Activated naive CD4-positive, alpha-beta T cell (primary cell): ENCODE data around the gene DIP2B.
"Not testable (repeated sequence)": the region's sequence is repeated elsewhere in the genome, so short reads cannot be mapped to it uniquely, and the experiment has no call there.

ENCODE experiments used
- DNase-seq, 4 experiments: peaks; one replicate each; lab custom pipeline; 2025; lab: John Stamatoyannopoulos, UW

DIP2B gene

DNA sequence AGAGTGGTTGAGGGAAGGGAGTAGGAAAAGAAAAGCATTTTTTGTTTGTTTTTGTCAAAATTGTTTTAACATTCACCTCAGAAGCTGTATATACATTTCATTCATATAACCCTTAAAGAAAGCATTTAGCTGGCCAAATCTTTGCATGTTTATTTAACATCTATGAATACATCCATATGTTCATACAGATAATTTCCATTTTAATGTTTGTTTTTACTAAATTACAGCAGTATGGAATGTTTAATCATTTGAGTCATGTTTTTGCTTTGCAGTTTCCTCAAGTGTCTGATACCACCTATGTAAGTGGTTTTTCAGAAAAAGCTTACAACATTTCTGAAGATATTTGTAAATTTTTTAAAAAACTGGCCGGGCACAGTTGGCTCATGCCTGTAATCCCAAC is 174.8 kb downstream of the DIP2B start:
- DNase-seq: no peak

DNA sequence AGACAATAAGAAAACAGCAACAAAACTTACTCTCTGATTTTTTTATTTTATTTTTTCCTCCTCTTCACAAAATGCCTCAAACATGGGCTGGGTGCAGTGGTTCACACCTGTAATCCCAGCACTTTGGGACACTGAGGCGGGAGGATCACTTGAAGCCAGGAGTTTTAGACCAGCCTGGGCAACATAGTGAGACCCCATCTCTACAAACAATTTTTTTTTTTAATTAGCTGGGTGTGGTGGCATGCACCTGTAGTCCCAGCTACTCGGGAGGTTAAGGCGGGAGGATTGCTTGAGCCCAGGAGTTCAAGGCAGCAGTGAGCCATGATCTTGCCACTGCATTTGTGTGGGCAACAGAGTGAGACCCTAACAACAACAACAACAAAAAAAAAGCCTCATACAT is 176.3 kb downstream of the DIP2B start:
- not testable (repeated sequence) for DNase-seq

DNA sequence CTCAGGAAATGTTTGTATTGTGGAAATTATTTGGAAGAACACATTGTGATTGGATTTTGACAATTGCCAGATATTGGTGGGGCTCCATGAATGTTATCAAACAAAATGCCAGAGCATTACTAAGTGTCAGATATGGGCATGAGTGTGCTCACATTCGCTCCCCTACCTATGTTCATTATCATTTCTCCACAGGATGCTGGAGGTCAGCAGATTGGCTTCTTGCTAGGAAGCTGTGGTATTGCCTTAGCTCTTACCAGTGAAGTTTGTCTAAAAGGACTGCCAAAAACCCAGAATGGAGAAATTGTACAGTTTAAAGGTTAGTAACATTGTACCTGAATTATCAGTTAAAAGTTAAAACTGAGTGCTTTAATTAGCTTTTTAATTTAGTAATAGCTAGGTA is 180.9 kb downstream of the DIP2B start:
- no peak for DNase-seq

DNA sequence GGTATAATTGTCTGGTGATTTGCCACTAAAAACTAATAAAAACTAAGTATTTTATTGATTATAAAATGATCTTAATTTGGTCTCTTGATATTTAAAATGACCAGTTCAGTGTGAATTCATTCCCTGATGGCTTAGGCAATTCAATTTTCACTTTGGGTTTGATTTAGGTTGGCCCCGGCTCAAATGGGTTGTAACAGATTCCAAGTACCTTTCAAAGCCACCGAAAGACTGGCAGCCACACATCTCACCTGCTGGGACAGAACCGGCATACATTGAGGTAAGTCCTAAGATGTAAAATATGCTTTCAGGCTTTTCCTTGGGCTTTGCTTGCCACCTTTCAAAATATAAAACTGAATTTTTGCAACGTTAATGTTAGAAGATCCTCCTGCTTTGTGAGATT is 181.6 kb downstream of the DIP2B start:
- DNase-seq: no peak

DNA sequence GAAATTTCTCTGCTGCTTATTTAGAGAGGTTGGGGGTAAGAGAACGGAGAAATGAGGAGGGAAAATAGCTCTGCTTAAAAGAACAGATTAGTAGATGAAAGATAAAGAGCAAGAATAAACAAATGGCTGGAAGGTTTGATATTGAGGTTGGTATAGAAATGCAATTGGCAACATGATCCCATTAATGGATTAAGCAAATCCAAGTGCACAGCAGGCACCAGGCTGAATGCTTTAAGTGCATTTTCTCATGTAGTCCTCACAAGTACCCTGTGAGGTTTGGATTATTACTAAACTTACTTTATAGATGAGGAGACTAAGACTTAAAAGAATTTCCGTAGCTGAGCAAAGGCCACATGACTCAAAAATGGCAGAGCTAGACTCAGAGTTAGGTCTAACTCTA is 182.2 kb downstream of the DIP2B start:
- DNase-seq: no peak

DNA sequence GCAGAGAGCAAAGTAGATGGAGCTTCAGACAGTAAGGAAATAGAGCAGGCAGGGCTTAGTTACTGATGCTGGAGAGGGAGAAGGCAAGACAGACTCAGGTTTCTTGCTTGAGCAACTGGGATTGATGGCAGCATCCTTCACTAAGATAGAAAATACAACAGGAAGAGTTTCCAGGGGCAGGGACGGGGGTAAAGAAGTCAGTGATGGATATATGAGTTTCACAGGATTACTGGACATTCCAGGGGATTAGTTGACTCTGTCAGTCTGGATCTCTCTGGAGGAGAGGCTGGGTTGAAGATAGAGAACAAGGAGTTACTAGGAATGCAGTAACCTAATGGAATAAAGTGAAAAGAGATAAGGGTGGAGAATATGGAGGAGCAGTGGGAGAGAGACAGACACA is 184.7 kb downstream of the DIP2B start:
- DNase-seq: no peak

DNA sequence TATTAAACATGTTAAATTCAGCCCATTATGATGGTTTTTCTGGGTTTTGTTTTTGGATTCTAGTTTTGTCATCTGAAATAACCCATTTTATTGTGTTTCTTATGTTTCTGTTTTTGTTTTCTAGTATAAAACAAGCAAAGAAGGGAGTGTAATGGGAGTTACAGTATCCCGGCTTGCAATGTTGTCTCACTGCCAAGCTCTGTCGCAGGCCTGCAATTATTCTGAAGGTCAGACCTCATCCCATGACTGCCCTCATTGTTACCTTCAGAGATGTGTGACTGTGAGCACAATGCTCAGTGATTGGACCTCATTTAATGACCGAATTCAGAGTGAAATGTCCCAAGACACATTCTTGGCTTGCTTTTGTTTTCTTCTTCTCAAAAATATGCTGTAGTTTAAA is 186.1 kb downstream of the DIP2B start:
- no peak for DNase-seq

DNA sequence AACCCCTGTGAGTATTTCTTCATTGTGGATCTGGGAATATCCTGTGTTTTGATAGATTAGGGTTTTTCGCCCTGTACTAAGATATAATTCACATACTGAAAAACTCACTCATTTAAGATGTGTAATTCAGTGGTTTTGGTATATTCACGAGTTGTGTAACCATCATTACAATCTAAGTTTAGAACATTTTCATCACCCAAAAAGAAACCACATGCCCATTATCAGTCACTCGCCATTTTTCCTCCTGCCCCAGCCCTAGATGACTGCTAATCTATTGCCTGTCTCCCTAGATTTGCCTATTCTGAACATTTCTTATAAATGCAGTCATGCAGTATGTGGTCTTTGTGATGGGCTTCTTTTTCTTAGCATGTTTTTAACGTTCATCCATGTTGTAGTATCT is 191.2 kb downstream of the DIP2B start:
- no peak for DNase-seq

DNA sequence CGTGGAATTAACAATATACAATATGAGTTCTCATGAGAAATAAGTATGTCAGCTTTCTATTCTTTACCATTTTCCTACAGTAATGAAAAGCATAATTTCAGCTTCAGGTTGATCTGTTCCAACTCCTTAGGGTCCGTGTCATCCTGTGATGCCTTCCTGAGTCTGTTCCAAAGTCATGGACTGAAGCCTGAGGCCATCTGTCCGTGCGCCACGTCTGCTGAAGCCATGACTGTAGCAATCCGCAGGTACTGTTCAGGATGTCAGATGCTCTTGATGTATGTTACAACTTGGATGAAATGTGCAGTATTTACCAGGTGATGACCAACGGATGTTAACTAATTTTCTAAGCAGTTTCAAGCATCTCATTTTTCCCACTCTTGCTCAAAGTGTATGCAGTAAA is 192.1 kb downstream of the DIP2B start:
- no peak for DNase-seq

DNA sequence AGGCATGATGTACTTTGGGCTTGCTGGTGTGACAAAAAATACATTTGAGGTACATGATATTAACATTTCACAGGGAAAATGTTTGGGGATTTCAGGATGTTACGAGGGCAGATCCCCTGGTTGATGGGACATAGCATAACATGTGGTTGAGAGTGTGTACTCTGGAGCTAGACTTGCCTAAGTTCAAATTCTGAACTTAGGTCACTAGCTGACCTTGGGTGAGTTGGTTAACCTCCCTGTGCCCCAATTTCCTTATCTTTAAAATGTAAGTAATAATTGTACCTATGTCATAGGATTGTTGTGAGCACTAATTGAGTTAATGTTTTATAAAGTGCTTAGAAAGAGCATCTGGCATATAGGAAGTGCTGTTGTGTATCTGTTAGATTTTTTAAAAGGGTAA is 194.4 kb downstream of the DIP2B start:
- no peak for DNase-seq

DNA sequence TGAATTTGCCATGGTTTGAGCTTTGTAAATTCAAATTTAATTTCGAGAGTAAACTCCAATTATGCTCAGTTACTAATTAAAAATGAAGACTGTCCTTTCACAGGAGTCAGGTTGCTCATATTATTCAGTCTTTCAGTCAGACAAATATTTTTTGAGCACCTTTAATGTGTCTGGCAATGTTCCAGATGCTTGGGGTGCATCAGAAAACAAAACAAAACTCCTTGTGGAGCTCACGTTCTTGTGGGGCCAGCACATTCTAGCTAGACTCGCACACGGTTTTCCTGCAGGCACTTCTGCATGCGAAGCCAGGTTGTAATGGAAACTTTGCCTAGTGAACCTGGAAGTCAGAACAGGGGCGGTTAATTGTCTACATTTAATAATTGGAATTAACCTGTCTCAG is 195.2 kb downstream of the DIP2B start:
- DNase-seq: no peak

DNA sequence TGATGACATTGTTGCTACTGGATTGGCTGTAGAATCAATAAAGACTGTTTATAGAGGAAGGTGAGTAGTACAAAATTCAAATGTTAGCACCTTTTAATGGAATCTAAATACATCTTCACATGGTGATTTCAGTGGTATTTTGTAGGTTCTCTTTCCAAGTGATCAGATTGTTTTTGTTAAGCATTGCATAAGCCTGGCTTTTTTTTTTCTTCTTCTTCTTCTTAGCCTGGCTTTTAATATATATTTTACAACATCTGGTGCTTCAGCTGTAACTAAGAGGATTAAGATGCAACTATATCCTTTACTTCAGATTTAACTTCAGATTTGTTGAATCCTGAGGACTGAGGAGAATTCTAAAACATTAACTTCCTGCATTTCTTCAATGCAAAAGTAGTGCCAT is 201.8 kb downstream of the DIP2B start:
- no peak for DNase-seq

DNA sequence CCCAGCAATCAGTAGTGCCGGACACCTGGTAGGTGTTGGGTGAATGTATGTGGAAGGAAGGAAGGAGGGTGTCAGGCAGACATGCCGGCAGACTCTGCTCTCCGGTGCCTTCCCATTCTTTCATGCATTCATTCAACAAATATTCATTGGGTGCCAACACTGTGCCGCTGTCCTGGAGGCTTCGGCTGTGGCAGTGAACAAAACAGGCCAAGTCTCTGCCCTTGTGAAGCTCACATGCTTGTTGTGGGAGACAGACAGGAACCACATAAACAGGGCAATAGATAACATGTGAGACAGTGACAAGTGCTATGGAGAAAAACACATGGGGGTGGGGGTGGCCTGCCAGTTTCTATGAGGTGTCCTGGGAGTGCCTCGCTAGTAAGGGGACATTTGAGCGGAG is 202.6 kb downstream of the DIP2B start:
- DNase-seq: no peak

DNA sequence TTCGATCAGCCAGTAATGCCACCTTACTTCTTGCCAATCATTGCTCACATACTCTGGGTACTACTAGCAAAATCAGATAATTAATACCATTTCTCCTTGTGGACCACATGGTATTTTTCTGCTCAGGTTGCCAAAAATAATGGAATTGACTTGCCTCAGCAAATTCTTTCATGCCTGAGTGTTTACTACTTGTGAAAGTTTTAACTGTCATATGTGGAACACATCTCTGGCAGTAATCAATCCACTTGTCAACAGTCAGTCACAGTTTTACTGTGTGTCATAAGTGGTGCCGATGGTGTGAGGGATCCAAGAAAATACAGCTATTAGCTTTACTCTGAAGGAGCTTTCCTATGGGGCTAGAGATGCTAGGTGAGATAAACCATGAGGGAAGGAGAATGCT is 203.8 kb downstream of the DIP2B start:
- DNase-seq: no peak

DNA sequence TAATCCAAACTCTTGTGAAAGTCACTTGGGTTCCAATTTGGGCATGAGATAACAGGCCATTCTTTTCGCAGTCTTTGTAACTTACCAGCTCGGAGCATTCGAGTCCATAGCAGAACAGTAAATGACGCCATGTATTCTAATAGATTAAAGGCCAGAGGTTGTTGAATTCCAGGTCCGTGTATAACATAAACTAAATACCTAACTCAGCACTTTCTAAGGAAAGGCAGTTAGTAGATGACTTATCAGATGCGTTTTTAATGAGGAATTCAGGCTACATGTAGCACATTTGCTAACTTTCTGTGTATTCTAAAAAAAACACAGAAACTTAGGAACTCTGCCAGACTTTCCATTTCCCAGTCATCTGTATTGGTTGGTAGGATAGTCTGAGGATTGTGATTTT is 206.3 kb downstream of the DIP2B start:
- DNase-seq: no peak

DNA sequence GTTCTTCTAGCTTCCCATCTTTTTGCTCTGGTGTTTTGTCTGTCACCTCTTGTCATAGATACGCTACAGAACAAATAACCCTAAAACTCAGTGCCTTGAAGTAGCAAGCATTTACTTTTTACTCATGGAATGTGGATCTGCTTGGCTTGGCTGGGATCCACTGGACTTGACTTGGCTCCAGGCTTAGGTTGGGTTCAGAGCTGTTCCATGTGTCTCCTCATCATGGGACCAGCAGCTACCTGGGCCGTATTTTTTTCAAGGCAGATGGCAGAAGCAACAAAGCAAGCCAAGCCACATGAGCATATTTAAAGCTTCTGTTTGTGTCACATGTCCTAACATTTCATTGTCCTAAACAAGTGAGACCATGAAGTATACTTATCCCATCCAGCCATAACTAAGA is 210.4 kb downstream of the DIP2B start:
- no peak for DNase-seq

DNA sequence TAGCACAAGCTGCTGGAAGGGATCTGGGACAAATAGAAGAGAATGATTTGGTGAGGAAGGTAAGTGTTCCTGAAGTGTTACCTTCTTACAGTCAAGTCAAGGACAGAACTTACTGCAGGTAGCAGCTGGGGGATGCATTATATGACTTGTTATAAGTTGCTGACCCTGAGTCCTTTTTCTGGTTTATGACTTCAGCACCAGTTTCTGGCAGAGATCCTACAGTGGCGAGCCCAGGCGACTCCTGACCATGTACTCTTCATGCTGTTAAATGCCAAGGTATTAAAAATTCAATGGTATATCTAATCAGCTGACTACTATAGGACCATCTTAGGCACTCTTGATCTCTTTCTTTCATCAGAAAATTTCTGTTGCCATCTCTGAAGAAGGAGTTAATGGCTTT is 214.0 kb downstream of the DIP2B start:
- DNase-seq: no peak

DNA sequence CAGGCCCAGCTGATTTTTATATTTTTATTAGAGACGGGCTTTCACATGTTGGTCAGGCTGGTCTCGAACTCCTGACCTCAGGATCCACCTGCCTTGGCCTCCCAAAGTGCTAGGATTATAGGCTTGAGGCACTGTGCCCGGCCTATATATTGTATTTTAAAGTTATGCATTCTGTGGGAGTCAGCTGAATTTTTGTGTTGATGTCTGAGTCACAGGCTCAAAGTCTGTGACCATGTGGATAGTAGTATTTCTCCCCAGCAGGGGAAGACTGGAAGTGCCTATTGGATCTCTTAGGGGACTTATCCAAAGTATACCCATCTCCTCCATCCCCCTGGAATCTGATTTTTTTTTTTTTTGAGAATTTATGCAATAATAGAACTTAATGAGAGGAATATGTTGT is 215.3 kb downstream of the DIP2B start:
- no peak for DNase-seq

DNA sequence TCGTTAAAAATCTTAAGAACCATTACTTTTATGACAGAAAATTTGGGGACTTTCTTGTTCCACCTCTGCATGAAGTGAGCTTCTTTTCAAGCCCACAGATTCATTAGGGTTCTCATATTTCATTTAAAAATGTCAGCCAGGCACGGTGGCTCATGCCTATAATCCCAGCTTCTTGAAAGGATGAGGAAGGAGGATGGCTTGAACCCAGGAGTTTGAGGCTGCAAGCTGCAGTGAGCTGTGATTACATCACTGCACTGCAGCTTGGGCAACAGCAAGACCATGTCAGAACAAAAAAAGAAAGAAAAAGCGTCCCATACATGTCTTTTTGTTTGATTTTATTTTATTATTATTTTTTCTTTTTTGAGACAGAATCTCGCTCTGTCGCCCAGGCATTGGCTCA is 215.7 kb downstream of the DIP2B start:
- DNase-seq: no peak

DNA sequence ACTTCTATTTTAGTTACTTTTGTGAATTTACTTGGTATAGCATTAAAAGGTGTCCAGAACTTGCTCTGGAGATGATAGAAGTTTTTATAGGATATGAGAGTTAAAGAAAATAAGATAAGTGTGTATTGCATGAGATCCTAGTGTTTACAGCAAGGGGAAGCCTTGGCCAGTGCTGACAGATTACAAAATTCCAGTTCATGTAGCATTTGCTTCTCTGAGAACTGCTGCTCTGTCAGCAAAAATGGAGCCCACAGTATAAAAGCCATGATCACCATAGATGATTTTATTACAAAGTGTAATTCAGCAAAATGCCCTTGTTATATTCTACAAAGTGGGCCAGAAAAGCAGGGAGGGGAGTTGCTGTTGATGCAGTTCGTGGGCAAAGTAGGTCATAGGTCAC is 219.1 kb downstream of the DIP2B start:
- no peak for DNase-seq

DNA sequence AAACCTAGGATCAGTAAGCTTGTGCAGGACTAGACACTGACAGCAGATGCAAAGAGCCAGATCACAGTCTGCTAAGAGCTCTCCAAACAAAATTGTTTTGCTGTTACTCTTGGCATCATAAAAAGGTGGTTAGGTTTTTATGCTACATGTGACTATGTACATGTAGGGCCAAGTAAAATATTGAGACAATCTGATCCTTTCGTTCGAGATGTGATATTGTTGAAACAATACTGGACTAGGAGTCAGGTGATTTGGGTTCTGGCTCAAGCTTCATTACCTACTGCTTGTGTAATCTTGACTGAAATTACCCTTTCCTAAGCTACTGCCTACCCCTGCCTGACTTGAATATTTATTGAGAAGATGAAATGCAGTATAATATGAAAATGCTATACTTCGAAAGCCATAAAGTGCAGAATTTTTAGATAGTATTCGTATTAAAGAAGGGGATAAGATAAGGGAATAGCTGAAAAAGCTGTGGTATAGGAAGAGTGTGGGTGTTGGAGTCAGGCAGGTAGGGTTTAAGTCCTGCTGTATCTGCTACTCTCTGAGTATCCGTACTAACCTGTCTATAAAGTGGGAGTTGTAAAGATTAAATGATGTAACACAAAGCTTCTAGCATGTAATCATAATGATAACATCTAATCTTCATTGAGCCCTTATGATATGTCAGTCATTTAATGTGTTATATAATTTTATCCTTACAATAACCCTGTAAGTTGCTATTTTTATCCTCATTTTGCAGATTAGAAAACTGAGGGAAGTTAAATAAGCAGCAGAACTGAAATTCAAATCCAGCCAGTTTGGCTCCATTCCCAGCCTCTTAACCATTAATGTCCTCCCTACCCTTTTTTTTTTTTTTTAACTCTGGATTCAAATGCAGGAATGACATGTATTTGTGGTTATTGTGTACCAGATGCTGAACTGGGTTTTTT is 220.5 kb downstream of the DIP2B start:
- no peak for DNase-seq

DNA sequence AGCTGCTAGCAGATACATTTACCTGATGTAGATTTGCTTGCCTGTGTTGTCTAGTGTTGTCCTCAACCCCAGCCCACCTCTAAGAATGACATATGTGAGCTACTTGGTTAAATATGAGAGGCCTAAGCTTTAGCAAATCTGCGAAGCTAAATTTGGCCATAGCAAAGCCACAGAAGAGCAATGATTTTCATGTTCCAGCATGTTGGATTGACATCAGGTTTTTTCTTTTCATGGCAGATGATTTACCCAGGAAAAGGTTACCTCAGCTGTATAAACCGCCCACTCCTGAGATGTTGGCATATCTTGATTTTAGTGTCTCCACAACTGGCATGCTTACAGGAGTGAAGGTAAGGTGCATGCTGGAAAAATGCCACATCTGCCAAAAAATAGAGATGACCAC is 222.7 kb downstream of the DIP2B start:
- DNase-seq: no peak

DNA sequence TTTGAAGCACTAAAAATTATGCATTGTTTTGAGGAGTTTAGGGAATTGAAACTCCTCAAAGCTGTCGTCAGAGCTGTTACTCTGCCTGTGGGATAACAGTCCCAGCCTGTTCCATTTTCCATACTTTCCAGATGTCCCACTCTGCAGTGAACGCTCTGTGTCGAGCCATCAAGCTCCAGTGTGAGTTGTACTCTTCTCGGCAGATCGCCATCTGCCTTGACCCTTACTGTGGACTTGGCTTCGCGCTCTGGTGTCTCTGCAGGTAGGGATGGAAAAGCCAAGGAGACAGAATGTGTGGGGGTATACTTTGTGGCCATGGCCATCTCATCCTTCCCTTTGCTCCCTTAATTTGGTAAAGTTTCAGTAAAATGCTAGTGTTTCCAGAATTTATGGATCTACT is 223.6 kb downstream of the DIP2B start:
- no peak for DNase-seq

DNA sequence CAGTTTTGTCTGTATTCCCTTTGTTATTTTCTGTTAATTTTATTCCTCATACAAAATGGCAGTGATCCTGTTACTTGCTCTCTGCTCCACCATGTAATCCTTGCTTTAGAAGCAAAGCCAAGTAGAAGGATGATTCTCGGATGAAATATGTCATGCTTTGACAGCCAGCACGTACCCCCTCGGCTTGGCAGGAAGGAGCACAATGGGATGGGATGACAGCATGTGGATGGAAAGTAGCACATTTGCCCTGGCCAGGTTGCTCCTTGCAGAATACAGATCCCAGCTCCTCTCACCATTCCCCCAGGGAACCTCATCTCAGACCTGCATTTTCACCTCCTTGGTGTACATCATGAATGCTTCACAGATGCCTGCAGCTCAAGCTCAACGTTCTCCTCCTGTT is 224.1 kb downstream of the DIP2B start:
- DNase-seq: no peak
